K562 (cell line): ENCODE data around the gene C11orf91. TPM values are rescaled to one million over a fixed set of nuclear protein-coding genes. Genes with fewer than 3 reads are reported as not detected.

Source experiments
- ATF3 ChIP-seq, 2 experiments: fragments of 450-650 bp in 1 of 2; sonication (generic) in 1 of 2; formaldehyde crosslinking in 1 of 2; IDR thresholded peaks in 1 of 2; conservative IDR thresholded peaks in 1 of 2; 2 replicates each; pipeline versions ENCODE4 v1.6.1 to v1.8.1; 2016 to 2023; ENCODE audit warnings: mild to moderate bottlenecking in 2 of 2, moderate library complexity in 2 of 2, inconsistent platforms in 1 of 2, missing genetic modification reagents in 1 of 2
- CBX5 ChIP-seq: IDR thresholded peaks from 2 replicates; pipeline ENCODE4 v1.6.1; 2014; ENCODE audit warnings: low read depth, borderline replicate concordance
- DACH1 ChIP-seq: fragments of 450-650 bp; IDR thresholded peaks from 2 replicates; pipeline ENCODE4 v1.6.1; 2018; ENCODE audit not compliant: partially characterized antibody
- EGR1 ChIP-seq: fragments of 450-650 bp; conservative IDR thresholded peaks from 2 replicates; pipeline ENCODE4 v1.6.1; 2017; ENCODE audit warnings: mild to moderate bottlenecking
- FOXJ3 ChIP-seq: sonication (generic); formaldehyde crosslinking; IDR thresholded peaks from 2 replicates; pipeline ENCODE4 v1.4.0; 2020; ENCODE audit warnings: mild to moderate bottlenecking, missing genetic modification reagents
- JUND ChIP-seq, 2 experiments: IDR thresholded peaks; 2 replicates in 1 of 2; 3 replicates in 1 of 2; pipeline ENCODE4 v1.6.1; 2011; ENCODE audit warnings: borderline replicate concordance in 2 of 2, low read depth in 2 of 2, low read length in 2 of 2, improper control_type of control experiment in 1 of 2, missing biosample characterization in 1 of 2, missing genetic modification characterization in 1 of 2, missing genetic modification reagents in 1 of 2
- KHSRP ChIP-seq: fragments of 450-650 bp; IDR thresholded peaks from 2 replicates; pipeline ENCODE4 v1.6.1; 2017
- MAFK ChIP-seq: IDR thresholded peaks from 2 replicates; pipeline ENCODE4 v1.6.1; 2011; ENCODE audit warnings: low read length, improper control_type of control experiment
- MCM7 ChIP-seq, 2 experiments: fragments of 450-650 bp; IDR thresholded peaks; 2 replicates each; pipeline ENCODE4 v1.6.1; 2016 to 2018
- MEIS2 ChIP-seq: fragments of 450-650 bp; IDR thresholded peaks from 2 replicates; pipeline ENCODE4 v1.6.1; 2014; ENCODE audit warnings: mild to moderate bottlenecking; ENCODE audit not compliant: partially characterized antibody
- NCOR1 ChIP-seq: fragments of 450-650 bp; IDR thresholded peaks from 2 replicates; pipeline ENCODE4 v1.6.1; 2016; ENCODE audit warnings: mild to moderate bottlenecking, moderate library complexity
- POLR2H ChIP-seq: IDR thresholded peaks from 2 replicates; pipeline ENCODE4 v1.6.1; 2016; ENCODE audit warnings: missing genetic modification characterization, low read depth, mild to moderate bottlenecking, control low read depth, missing compliant biosample characterization, moderate library complexity
- RBFOX2 ChIP-seq: fragments of 200-400 bp; formaldehyde crosslinking; IDR thresholded peaks from 2 replicates; pipeline ENCODE4 v1.6.1; 2017; ENCODE audit warnings: low read depth, mild to moderate bottlenecking, low read length, moderate library complexity
- SLC30A9 ChIP-seq: fragments of 250-450 bp; sonication (Bioruptor Pico); IDR thresholded peaks from 2 replicates; pipeline ENCODE4 v1.8.0; 2022; ENCODE audit warnings: mild to moderate bottlenecking, moderate library complexity
- TCF7L2 ChIP-seq: fragments of 150-350 bp; IDR thresholded peaks from 2 replicates; pipeline ENCODE4 v1.6.1; 2016; ENCODE audit warnings: low read depth, mild to moderate bottlenecking, low read length, moderate library complexity
- TFAM ChIP-seq: fragments of 250-450 bp; sonication (Bioruptor Pico); conservative IDR thresholded peaks from 2 replicates; pipeline ENCODE4 v1.5.0; 2021; ENCODE audit warnings: mild to moderate bottlenecking, moderate library complexity
- ZBTB17 ChIP-seq: fragments of 450-650 bp; formaldehyde crosslinking; IDR thresholded peaks from 2 replicates; pipeline ENCODE4 v1.4.0; 2020; ENCODE audit warnings: mild to moderate bottlenecking
- ZNF280B ChIP-seq: fragments of 250-450 bp; sonication (Bioruptor Pico); IDR thresholded peaks from 2 replicates; pipeline ENCODE4 v1.5.1; 2021; ENCODE audit warnings: mild to moderate bottlenecking
- ZNF584 ChIP-seq: fragments of 200-800 bp; sonication (Bioruptor generic); IDR thresholded peaks from 2 replicates; pipeline ENCODE4 v1.6.1; 2016; ENCODE audit warnings: low read depth, mild to moderate bottlenecking, missing genetic modification characterization, missing compliant biosample characterization
- polyA plus RNA-seq, 8 experiments: library from polyadenylated mRNA; depleted of rRNA in 4 of 8; stranded (reverse) in 5 of 8; unstranded in 3 of 8; fragments of >200 nt; fragmentation: Nextera tagmentation in 2 of 8; fragmentation: Illumina TruSeq in 1 of 8; extraction: Ambion mirVana in 2 of 8; extraction: Trizol in 1 of 8; gene quantifications; 2 replicates each; pipeline versions ENCODE4 v1.2.1 to v1.2.3, GENCODE V29; 2011 to 2014; ENCODE audit warnings: inconsistent platforms in 1 of 8, missing spikeins in 1 of 8
- total RNA-seq, 7 experiments: library from RNA; depleted of rRNA in 6 of 7; stranded (reverse); fragments of >200 nt in 6 of 7; fragmentation: Illumina TruSeq in 2 of 7; extraction: Trizol in 2 of 7; gene quantifications; 2 replicates each; pipeline versions ENCODE4 v1.2.1 to v1.2.3, GENCODE V29; 2011 to 2021; ENCODE audit warnings: low replicate concordance in 1 of 7
- TF ChIP-seq, protein P1 (sequence below): sonication (generic); formaldehyde crosslinking; IDR thresholded peaks from 2 replicates; pipeline ENCODE4 v1.8.1; 2022; ENCODE audit warnings: missing genetic modification reagents
- TF ChIP-seq, protein P2 (sequence below): fragments of 450-650 bp; IDR thresholded peaks from 2 replicates; pipeline ENCODE4 v1.6.1; 2016; ENCODE audit warnings: missing biosample characterization, missing genetic modification characterization
- TF ChIP-seq, protein P3 (sequence below): fragments of 250-450 bp; sonication (Bioruptor Pico); IDR thresholded peaks from 2 replicates; pipeline ENCODE4 v1.5.0; 2020; ENCODE audit warnings: mild to moderate bottlenecking

Gene C11orf91
- total and polyA plus RNA-seq, 9 of the 15 experiments (the other 6 are each of a cell fraction or from before 2014, with no cell fraction given) = not detected

- TF ChIP-seq, protein P1, sequence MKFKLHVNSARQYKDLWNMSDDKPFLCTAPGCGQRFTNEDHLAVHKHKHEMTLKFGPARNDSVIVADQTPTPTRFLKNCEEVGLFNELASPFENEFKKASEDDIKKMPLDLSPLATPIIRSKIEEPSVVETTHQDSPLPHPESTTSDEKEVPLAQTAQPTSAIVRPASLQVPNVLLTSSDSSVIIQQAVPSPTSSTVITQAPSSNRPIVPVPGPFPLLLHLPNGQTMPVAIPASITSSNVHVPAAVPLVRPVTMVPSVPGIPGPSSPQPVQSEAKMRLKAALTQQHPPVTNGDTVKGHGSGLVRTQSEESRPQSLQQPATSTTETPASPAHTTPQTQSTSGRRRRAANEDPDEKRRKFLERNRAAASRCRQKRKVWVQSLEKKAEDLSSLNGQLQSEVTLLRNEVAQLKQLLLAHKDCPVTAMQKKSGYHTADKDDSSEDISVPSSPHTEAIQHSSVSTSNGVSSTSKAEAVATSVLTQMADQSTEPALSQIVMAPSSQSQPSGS (CRISPR knock-in tag) = no peak
- TF ChIP-seq JUND (IDR thresholded peaks at IDR 0.05; ENCODE audit: borderline replicate concordance, low read depth, low read length) (peak; percentile 95), JUND (tag; IDR thresholded peaks at IDR 0.05; ENCODE audit: borderline replicate concordance, low read depth, low read length) (peak; percentile 95; the same call in 2 of the 3 replicates), TFAM (CRISPR knock-in tag) (no peak), EGR1 (peak; percentile 61), MEIS2 (peak; percentile 81), ATF3 (IDR thresholded peaks at IDR 0.05) (peak; percentile 94), ATF3 (CRISPR knock-in tag; conservative IDR thresholded peaks at IDR 0.05) (no peak; the same call in 1 of the 2 replicates), POLR2H (tag) (no peak), SLC30A9 (CRISPR knock-in tag) (no peak), MCM7 (IDR thresholded peaks at IDR 0.05) (no peak), KHSRP (no peak), NCOR1 (peak; percentile 51), MAFK (peak; percentile 88), DACH1 (no peak), CBX5 (no peak), TCF7L2 (no peak), ZNF280B (CRISPR knock-in tag) (no peak), RBFOX2 (no peak), ZNF584 (no peak), FOXJ3 (CRISPR knock-in tag) (no peak), ZBTB17 (no peak)
- TF ChIP-seq, protein P2, sequence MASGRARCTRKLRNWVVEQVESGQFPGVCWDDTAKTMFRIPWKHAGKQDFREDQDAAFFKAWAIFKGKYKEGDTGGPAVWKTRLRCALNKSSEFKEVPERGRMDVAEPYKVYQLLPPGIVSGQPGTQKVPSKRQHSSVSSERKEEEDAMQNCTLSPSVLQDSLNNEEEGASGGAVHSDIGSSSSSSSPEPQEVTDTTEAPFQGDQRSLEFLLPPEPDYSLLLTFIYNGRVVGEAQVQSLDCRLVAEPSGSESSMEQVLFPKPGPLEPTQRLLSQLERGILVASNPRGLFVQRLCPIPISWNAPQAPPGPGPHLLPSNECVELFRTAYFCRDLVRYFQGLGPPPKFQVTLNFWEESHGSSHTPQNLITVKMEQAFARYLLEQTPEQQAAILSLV (tag) = no peak
- TF ChIP-seq, protein P3, sequence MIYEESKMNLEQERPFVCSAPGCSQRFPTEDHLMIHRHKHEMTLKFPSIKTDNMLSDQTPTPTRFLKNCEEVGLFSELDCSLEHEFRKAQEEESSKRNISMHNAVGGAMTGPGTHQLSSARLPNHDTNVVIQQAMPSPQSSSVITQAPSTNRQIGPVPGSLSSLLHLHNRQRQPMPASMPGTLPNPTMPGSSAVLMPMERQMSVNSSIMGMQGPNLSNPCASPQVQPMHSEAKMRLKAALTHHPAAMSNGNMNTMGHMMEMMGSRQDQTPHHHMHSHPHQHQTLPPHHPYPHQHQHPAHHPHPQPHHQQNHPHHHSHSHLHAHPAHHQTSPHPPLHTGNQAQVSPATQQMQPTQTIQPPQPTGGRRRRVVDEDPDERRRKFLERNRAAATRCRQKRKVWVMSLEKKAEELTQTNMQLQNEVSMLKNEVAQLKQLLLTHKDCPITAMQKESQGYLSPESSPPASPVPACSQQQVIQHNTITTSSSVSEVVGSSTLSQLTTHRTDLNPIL (CRISPR knock-in tag) = no peak
Observed at GRCh38 chr11:33723238-33723881, 22.7 kb upstream of the C11orf91 start (continued).
